IPS-15b (cell line): Measurements from ENCODE around the gene MPP7.
"Not testable (repeated sequence)": the region's sequence is repeated elsewhere in the genome, so short reads cannot be mapped to it uniquely, and the experiment has no call there.

Experiments
- H3K27me3 ChIP-seq: one replicate; pipeline ENCODE4 v1.6.1; 2013; ENCODE audit warnings: low read length; ENCODE audit not compliant: control insufficient read depth, insufficient read depth
- H3K36me3 ChIP-seq: one replicate; pipeline ENCODE4 v1.6.1; 2013; ENCODE audit warnings: low read length; ENCODE audit not compliant: control insufficient read depth, insufficient read depth
- H3K4me1 ChIP-seq: one replicate; pipeline ENCODE4 v1.6.1; 2013; ENCODE audit warnings: mild to moderate bottlenecking, low read length; ENCODE audit not compliant: control insufficient read depth, insufficient read depth
- H3K4me3 ChIP-seq: one replicate; pipeline ENCODE4 v1.5.1; 2013; ENCODE audit warnings: low read depth, low read length
- H3K9ac ChIP-seq: one replicate; pipeline ENCODE4 v1.6.1; 2013; ENCODE audit warnings: low read depth, mild to moderate bottlenecking, low read length
- H3K9me3 ChIP-seq: one replicate; pipeline ENCODE4 v1.6.1; 2013; ENCODE audit warnings: mild to moderate bottlenecking, low read length; ENCODE audit not compliant: control insufficient read depth, insufficient read depth

Gene MPP7

GRCh38 chr10:28302638-28303488, at the start of gene MPP7:
TSS of gene MPP7 (minus strand) at chr10:28303064. CDS start at chr10:28238604, 64,460 bp downstream.
- H3K4me1 ChIP-seq: peaks cover 2% of the 10 kb centered on the region
- no peaks in the 10 kb centered on the region for H3K36me3 ChIP-seq
- H3K9ac ChIP-seq: peak within 1 kb of the TSS; percentile 77
- H3K27me3 ChIP-seq: peaks cover 22% of the 10 kb centered on the region
- no peaks in the 10 kb centered on the region for H3K9me3 ChIP-seq
- H3K4me3 ChIP-seq: peak within 1 kb of the TSS; percentile 78

GRCh38 chr10:28349892-28350291, 47.0 kb upstream of the MPP7 start:
- Histone ChIP-seq H3K9me3 (no peaks in the 10 kb centered on the region), H3K36me3 (no peaks in the 10 kb centered on the region), H3K9ac (no peak overlapping the region), H3K4me3 (no peak overlapping the region), H3K4me1 (no peaks in the 10 kb centered on the region), H3K27me3 (no peaks in the 10 kb centered on the region)

- Histone ChIP-seq H3K9me3 (no peaks in the 10 kb centered on the region), H3K9ac (no peak overlapping the region), H3K4me3 (no peak overlapping the region), H3K4me1 (no peaks in the 10 kb centered on the region), H3K27me3 (no peaks in the 10 kb centered on the region), H3K36me3 (no peaks in the 10 kb centered on the region)
Measured at GRCh38 chr10:28343987-28344895, 41.4 kb upstream of the MPP7 start.

- Histone ChIP-seq H3K9me3 (no peaks in the 10 kb centered on the region), H3K4me3 (no peak overlapping the region), H3K27me3 (no peaks in the 10 kb centered on the region), H3K36me3 (no peaks in the 10 kb centered on the region), H3K9ac (no peak overlapping the region), H3K4me1 (no peaks in the 10 kb centered on the region)
Measured at GRCh38 chr10:28343252-28343651, 40.4 kb upstream of the MPP7 start.

GRCh38 chr10:28341679-28342078, 38.8 kb upstream of the MPP7 start:
- not testable (repeated sequence) for H3K9ac ChIP-seq, H3K9me3 ChIP-seq, H3K4me3 ChIP-seq, H3K27me3 ChIP-seq, H3K36me3 ChIP-seq, H3K4me1 ChIP-seq

GRCh38 chr10:28332726-28333125, 29.9 kb upstream of the MPP7 start:
- Histone ChIP-seq H3K4me1 (no peaks in the 10 kb centered on the region), H3K27me3 (no peaks in the 10 kb centered on the region), H3K36me3 (no peaks in the 10 kb centered on the region), H3K4me3 (no peak overlapping the region), H3K9ac (no peak overlapping the region), H3K9me3 (no peaks in the 10 kb centered on the region)

- Histone ChIP-seq H3K4me1 (peaks cover 2% of the 10 kb centered on the region), H3K4me3 (no peak overlapping the region), H3K36me3 (no peaks in the 10 kb centered on the region), H3K9ac (no peak overlapping the region), H3K27me3 (no peaks in the 10 kb centered on the region), H3K9me3 (no peaks in the 10 kb centered on the region)
Measured at GRCh38 chr10:28331841-28332240, 29.0 kb upstream of the MPP7 start.

- Histone ChIP-seq H3K9me3 (no peaks in the 10 kb centered on the region), H3K9ac (no peak overlapping the region), H3K4me1 (peaks cover 6% of the 10 kb centered on the region), H3K36me3 (no peaks in the 10 kb centered on the region), H3K27me3 (no peaks in the 10 kb centered on the region), H3K4me3 (no peak overlapping the region)
Measured at GRCh38 chr10:28331066-28331465, 28.2 kb upstream of the MPP7 start.

GRCh38 chr10:28328346-28328745, 25.5 kb upstream of the MPP7 start:
- Histone ChIP-seq H3K27me3 (no peaks in the 10 kb centered on the region), H3K9me3 (no peaks in the 10 kb centered on the region), H3K4me1 (peaks cover 6% of the 10 kb centered on the region)

GRCh38 chr10:28327491-28327880, 24.6 kb upstream of the MPP7 start:
- no peaks in the 10 kb centered on the region for H3K9me3 ChIP-seq
- H3K27me3 ChIP-seq: no peaks in the 10 kb centered on the region
- no peak overlapping the region for H3K9ac ChIP-seq
- H3K4me3 ChIP-seq: no peak overlapping the region
- H3K36me3 ChIP-seq: no peaks in the 10 kb centered on the region
- peaks cover 6% of the 10 kb centered on the region for H3K4me1 ChIP-seq

More at GRCh38 chr10:28328346-28328745, 25.5 kb upstream of the MPP7 start:
- no peaks in the 10 kb centered on the region for H3K36me3 ChIP-seq
- H3K4me3 ChIP-seq: no peak overlapping the region
- H3K9ac ChIP-seq: no peak overlapping the region

- no peaks in the 10 kb centered on the region for H3K27me3 ChIP-seq
- no peak overlapping the region for H3K9ac ChIP-seq
- no peaks in the 10 kb centered on the region for H3K36me3 ChIP-seq
- no peaks in the 10 kb centered on the region for H3K9me3 ChIP-seq
- H3K4me1 ChIP-seq: peaks cover 6% of the 10 kb centered on the region
- no peak overlapping the region for H3K4me3 ChIP-seq
Measured at GRCh38 chr10:28326516-28327490, 23.9 kb upstream of the MPP7 start.
